ENCODE measurements around the gene RAI14.
"Not testable (repeated sequence)": the region's sequence is repeated elsewhere in the genome, so short reads cannot be mapped to it uniquely, and the experiment has no call there.

Gene RAI14

DNA sequence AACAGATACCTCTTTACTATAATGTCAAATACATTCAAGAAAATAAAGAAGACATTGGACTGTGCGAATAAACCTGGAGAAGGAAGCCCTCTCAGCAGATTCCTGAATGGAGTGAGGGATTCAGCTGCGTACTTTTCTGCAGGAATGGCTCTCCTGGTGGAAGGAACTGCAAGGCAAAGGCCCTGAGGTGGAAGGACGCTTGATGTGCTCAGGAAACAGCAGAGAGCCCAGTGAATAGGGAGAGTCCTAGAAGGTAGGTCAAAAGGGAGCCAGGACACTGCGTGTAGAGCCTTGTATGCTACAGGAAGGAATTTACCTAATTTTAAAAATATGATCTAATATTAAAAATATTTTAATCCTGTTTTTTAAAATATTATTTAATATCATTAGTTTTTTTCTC lies 114.4 kb downstream of the RAI14 start:
- no peak for DNase-seq (ENCODE audit: low spot score)

DNA sequence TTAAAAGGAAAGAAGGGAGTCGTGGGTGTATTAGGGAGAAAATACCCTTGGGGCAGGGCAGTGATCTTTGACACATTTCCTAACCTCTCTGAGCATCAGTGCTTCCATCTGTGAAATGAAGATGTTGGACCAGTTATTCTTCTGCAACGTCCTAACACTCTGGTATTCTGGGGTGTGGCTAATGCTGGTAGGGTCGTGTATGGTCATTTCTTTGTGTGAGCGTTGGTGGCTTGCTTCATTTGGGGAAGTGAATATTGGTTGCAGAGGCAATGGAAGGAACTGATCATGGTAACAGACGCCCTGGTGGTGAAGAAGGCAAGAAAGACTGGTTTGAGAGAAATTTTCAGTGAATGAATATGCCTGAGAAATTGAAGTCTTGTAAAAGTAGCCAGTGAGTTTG lies 114.9 kb downstream of the RAI14 start:
- DNase-seq (ENCODE audit: low spot score) = no peak

DNA sequence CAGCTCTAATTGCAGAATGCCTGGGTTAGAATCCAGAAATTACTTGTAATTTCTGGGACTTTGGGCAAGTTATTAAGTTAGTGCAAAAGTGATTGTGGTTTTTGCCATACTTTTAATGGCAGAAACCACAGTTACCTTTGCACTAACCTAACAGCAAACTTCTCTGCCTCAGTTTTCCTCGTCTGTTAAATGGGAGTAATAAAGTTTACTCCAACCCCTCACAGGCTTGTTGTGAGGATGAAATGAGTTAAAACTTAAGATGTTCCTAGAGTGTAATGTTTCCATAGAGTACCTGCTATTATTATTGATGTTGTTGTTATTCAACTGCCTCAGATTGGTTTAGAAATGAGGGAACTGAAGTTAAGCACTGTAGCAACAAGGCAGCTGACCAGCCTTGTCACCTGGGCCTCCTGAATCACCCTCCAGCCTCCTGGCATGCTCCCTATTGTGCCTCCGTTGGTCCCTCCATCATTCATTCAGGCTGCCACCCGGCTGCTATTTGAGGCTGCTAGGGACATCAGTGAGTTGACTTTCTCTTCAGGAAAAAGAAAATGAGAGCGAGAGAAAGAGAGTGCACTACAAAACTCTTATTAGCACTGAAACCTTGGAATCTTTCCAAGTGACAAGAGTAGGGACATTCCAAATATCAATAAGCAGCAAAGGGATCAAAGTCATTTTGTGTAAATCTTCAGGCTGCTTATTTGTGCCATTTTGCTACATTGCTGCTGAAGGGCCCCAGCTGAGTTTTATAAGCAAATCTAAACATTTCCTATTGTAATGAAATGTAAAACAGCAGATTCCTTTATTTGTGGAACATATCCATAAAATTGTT lies 116.4 kb downstream of the RAI14 start:
- no peak for DNase-seq (ENCODE audit: low spot score)

DNA sequence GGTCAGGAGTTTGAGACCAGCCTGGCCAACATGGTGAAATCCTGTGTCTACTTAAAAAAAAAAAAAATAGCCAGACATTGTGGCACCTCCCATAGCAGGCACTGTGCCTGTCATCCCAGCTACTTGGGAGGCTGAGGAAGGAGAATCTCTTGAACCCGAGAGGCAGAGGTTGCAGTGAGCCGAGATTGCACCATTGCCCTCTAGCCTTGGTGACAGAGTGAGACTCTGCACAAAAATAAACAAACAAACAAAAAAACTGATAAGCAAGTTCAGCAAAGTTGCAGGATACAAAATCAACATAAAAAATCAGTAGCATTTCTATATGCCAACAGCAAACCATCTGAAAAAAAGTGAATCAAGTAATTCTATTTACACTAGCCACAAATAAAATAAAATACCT lies 118.0 kb downstream of the RAI14 start:
- DNase-seq (ENCODE audit: low spot score) = no peak

DNA sequence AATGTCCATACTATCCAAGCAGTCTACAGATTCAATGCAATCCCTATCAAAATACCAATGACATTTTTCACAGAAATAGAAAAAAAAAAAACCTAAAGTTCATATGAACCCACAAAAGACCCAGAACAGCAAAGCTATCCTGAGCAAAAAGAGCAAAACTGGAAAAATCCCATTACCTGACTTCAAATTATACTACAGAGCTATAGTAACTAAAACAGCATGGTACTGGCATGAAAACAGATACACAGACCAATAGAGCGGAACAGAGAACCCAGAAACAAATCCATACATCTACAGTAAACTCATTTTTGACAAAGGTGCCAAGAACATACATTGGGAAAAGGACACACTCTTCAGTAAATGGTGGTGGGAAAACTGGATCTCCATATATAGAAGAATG lies 118.5 kb downstream of the RAI14 start:
- DNase-seq (ENCODE audit: low spot score) = not testable (repeated sequence)

DNA sequence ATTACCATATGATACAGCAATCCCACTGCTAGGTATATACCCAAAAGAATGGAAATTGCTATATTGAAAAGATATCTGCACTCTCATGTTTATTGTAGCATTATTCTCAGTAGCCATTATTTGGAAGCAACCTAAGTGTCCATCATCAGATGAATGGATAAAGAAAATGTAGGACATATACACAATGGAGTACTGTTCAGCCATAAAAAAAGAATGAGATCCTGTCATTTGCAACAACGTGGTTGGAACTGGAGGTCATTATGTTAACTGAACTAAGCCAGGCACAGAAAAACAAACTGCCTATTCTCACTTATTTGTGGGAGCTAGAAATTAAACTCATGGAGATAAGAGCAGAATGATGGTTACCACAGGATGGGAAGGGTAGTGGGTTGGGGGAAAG lies 119.8 kb downstream of the RAI14 start:
- peak; percentile 72 for DNase-seq (ENCODE audit: low spot score)

DNA sequence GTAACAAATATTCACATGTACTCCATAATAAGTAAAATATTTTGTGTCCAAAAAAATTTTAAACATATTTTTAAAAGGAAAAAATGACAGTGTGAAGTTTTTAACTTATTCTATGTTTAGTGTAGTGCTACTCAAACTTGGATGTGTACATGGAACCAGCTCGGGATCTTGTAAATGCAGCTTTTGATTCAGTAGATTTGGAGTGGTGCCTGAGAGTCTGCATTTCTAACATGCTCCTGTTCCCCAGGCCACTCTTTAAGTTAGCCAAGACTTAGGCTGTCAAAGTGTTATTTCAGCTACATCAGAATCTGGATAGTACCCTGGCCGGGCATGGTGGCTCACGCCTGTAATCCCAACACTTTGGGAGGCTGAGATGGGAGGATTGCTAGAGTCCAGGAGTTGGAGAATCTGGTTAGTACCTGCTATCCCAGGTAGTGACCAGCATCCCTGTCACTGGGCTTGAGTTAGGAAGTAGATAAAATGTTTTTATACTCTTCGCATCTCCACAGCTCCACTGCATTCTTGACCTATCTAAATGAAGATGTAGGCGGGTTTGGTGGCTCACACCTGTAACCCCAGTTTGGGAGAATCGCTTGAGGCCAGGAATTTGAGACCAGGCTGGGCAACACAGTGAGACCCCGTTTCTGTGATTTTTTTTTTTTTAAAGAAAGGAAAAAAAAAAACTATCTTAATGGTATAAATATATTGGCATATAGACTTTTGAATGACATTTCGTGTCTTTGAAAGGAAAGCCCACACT lies 122.1 kb downstream of the RAI14 start:
- no peak for DNase-seq (ENCODE audit: low spot score)

DNA sequence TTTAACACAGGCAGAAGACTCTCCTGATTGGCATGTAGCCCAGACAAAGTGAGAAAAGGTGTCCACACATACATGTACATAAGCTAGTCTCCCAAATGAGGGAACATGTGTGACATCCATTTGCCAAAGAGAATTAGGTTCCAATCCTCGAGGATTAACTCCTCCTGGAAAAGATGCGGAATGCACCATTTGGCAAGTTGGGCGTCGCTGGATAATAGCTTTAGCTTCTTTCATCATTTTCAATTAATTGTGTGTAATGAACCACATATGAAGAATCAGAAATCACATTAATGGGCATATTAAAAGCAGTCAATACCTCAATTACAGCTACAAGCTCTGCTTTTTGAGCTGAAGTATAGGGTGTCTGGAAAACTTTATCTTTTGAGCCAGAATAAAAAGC lies 127.8 kb downstream of the RAI14 start:
- not testable (repeated sequence) for DNase-seq (ENCODE audit: low spot score)

DNA sequence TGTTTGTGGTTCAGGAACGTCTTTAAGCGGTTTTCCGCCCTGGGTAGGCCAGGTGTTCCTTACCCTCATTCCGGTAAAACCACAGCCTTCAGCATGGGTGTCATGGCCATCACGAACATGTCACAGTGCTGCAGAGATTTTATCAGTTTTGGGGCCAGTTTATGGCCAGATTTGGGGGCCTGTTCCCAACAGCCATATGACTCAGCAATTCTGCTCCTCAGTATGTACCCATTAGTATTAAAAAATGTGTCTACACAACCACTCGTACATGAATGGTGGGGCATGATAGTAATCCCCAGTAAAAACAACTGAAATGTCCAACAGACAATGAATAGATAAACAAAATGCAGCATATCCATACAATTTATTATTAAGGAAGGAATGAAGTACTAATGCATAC lies 130.9 kb downstream of the RAI14 start:
- DNase-seq (ENCODE audit: low spot score) = no peak

DNA sequence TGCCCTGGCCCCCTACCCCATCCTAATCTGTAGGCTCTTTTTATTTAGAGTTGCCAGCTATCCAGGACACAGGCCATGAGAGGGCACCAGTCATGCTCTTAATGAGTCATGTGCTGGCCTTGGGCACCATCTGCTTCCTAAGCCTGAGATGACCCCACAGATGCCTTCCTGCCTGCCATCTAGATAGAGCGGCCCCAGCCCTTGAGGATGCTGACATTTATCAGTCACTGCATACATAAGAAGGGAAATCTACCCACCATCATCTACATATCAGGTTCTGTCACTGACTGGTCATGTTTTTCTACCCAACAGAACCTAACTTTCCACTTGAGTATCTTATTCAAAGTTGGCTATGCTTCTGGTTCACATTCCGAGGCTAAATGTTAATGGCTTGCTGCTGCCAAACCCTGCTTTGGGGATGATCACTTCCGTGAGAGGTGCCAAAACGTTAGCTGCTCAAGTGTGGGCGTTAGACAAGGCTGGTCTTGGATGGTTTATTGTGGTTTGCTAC lies 132.9 kb downstream of the RAI14 start:
- DNase-seq (ENCODE audit: low spot score) = peak; percentile 18

DNA sequence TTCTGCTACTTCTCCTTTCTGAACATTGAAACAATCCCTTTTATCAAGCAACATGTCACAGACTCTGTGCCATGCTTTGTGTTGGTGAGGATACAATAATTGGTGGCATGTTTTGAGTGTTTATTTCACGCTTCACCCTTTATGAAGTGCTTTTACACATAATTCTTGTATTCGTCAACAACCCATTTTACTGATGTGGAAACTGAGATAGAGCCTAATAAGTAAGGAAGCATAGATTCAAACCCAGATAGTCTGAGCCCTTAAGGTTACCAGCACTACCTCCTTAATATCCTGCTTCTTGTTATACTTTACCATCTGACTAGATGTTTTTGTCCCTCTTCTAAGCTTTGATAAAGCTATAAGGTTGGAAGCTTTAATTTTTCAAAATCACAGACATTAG lies 133.5 kb downstream of the RAI14 start:
- no peak for DNase-seq (ENCODE audit: low spot score)

DNA sequence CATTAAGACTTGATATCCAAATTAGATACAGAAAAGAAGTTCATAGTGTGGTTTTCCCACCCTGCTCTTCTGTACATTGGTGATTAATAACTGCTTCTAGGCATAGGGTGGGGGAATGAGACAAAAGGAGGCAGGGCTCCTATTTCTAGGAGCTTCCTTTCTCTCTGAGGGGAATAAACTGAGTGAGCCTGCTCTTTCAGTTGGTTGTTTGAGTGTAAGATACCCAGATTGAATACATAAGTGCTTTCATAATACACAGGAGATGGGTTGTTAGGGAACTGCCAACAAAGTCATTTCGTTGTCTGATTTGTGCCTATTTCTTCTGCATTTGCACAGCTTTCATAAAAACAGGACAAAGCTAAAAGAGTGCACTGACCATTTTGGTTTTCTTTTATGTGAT lies 133.9 kb downstream of the RAI14 start:
- DNase-seq (ENCODE audit: low spot score) = peak; percentile 17

DNA sequence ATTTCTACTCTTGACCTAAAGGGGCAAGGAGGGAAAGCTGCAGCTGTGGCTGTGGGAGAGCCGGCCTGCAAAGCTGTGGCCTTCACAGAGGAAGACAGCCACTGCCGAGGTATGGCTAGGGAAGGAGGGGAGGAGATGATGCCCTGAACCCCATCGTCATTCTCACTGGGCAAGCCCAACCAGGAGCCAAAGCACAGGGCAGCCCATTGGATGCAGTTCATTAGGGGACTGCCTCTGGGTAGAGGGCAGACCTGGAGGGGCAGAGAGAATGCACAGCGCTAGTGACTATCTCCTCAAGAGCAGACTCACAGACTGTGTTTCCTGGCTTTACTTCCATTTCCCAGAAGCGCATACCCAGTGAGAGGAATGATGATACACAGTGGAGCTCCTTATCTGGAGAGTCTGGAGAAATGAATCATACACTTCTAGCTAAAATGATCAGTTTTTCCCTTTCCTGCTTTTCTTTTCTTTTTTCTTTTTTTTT lies 135.7 kb downstream of the RAI14 start:
- no peak for DNase-seq (ENCODE audit: low spot score)

DNA sequence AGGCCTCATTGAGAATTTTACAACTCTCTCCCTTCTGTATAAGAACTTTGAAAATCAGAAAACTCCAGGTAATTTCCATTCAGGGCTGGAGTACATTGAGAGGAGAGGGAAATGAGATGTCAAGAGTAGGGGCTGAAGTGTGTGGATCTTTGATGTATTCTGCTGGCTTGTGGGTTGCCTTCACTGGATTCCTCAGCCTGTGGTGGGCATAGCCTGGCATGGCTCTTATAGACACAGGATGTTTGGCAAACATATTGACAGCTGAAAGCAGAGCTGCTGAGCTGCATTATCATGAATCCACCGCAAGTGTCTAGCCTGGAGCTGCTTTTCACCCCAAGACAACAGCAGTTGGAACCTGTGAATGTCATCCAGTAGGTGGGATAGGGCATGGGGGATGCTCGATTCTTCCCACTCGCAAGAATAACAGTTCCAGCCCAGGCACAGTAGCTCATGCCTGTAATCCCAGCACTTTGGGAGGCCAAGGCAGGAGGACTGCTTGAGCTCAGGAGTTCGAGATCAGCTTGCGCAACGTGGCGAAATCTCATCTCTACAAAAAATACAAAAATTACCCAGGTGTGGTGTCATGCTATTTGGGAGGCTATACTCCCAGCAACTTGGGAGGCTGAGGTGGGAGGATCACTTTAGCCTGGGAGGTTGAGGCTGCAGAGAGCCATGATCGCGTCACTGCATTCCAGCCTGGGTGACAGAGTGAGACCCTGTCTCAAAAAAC lies 146.9 kb downstream of the RAI14 start:
- DNase-seq (ENCODE audit: low spot score) = no peak

DNA sequence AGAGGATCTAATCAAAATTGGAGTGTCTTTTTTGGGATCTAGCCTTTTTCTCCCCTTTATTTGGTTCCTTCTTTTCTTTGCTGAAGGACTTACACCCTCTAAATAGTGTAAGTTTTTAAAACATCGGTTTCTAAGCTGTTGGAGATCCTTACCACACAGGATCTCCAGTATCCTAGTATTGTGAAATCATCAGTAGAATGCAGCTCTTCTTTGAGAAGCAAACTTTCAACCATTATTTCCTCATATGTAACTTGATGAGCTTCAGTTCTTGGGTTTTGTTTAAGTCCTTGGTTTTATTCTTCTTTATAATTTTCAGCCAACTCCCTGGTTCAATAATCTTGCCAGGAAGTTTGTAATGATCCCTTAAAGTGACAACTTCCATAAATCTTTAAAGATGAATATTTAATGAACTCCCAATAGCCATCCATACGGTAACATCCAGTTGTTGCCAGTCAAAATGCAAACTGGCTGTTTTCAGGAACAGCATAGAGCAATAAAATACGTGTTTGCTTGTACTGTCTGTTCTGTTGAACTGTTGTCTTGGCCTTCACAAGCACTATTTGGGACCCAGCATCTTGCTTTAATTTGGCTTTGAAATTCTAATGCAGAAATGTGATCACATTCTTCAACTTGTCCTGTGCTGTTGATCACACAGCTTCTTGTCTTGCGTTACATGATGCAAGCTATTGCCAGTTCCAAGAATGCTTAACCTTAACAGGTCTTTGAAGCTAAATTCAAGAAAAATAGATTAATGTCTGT lies 148.0 kb downstream of the RAI14 start:
- no peak for DNase-seq (ENCODE audit: low spot score)

DNA sequence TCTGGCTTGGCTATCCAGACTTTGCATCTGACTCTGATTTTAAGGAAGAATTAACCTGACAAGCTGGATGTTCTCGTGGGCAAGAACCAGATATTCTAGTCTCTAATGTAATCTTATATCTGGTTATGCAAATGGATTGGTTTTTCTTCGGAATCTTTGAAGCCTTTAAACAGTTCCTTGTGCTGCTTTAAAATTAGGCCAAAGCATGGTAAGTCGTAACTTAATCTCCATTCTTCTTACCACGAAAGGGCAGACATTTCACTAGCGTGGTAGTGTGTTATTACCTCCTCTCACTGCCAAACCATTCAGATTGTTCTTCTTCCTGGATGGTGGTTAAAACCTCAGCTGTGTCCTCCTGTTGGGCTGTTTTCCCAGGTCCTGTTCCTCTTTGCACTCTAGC lies 148.8 kb downstream of the RAI14 start:
- no peak for DNase-seq (ENCODE audit: low spot score)

DNA sequence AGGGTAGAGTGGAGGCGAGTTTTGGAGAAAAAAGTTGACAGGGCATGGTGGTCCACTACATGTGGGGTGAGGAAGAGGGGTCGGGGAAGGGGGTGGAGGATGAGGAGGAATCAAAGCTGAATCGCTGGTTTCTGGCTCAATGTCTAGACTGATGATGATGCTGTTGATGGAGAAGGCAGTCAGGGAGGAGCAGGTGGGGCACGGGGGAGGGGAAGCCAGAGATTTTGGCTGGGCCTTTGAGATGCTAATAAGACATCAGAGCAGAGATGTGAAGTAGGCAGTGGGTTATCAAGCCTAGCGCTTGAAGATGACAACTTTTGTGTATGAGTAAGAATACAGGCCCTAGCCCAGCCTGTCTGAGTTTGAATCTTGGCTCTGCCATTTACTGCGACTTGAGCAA lies 150.4 kb downstream of the RAI14 start:
- DNase-seq (ENCODE audit: low spot score) = no peak

DNA sequence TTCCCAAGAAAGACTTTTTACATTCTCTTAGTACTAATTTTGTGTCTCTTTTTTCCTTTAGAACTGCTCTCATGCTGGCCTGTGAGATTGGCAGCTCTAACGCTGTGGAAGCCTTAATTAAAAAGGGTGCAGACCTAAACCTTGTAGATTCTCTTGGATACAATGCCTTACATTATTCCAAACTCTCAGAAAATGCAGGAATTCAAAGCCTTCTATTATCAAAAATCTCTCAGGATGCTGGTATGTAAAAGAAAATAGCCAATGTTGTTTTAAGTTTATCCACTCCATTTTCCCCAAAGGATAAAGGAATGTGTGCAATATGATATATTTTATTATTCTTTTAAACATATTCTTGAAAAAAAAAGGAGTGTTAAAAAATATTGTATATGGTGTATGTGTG lies 155.6 kb downstream of the RAI14 start:
- no peak for DNase-seq (ENCODE audit: low spot score)

DNA sequence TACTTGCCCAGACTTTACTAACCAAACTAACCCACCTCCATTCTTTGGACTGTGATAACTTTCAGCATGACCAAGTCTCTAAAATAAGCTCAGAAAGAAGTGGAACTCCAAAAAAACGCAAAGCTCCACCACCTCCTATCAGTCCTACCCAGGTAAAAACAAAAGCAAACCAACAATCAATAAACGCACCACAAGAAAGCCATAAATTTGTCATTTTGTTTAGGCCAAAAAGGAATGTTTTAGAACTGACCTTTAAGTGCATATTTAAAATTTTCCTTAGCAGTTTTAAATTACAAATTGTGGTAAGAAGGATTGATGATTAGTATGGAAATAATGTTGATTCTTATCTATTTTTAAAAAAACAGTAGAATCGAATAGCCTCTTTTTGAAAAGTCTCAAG lies 157.4 kb downstream of the RAI14 start:
- DNase-seq (ENCODE audit: low spot score) = no peak

DNA sequence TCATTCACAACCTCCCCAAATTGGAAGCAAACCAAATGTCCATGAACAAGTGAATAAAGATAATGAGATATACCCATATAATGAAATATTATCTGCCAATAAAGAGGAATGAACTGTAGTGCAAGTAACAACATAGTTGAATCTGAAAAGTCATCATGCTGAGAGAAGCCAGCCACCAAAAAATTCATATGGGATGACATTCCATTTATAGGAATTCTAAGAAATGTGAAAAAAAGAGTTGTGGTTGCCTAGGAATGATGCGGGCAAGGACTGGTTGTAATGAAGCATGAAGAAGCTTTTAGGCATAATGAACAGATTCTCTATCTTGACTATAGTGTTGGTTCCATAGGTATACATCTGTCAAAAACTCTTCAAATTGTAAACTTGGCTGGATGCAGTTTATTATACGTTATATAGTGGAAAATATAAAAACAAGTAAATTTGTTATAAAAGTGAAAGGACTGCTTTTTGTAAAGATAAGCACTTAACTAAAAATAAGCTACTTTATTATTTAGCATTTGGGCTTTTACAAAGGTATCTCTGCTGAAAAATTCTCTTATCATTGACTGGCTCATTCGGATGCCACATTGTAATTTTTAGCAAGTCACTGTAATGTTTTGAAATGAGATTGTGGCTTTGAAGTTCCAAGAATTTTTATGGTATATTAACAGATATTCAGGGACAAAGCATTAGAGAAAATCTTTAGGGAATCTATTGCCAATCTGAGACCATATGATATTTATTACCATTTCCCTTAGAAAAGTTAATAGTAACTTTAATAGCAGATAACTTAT lies 161.6 kb downstream of the RAI14 start:
- DNase-seq (ENCODE audit: low spot score) = no peak

DNA sequence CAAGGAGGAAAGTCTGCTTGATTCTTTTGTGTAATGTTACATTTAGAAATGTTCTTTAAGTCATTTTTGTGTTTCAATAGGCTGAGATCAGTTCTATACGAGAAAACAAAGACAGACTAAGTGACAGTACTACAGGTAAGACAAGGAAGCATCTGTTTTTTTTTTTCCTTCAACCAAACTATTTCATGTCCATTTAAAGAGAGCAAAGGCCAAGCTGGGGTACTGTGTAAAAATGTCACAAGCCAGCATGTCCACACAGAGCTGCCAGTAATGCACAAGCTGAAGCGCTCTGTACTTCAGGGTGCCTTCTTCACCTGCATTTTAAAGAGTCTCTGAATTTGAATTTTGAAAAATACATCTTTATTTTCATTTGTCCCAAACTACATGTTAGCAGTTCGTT lies 162.6 kb downstream of the RAI14 start:
- DNase-seq (ENCODE audit: low spot score) = no peak

All from globus pallidus (tissue), 1 donor.